ENCODE results near the gene SLC5A10. TPM values are rescaled to one million over a fixed set of nuclear protein-coding genes. Genes with fewer than 3 reads are reported as not detected.

The SLC5A10 gene
- total RNA-seq, 2 experiments from 2014 or later = not detected

- no peak overlapping the region for H3K27ac Mint-ChIP-seq
- CTCF ChIA-PET = no interaction called here
- no peak for TF ChIP-seq CTCF (IDR thresholded peaks at IDR 0.05)
- H3K27me3 Mint-ChIP-seq = no peaks in the 10 kb centered on the region
- H3K4me1 ChIP-seq (ENCODE audit: insufficient read depth, low read length) = peaks cover 16% of the 10 kb centered on the region
- intact Hi-C loops (cut with DNase I, micrococcal nuclease) = no loop called here
- POLR2A ChIA-PET = no interaction called here
- H3K36me3 Mint-ChIP-seq (ENCODE audit: low read depth) = no peaks in the 10 kb centered on the region
- H3K4me1 Mint-ChIP-seq (ENCODE audit: low read depth) = peaks cover 11% of the 10 kb centered on the region
- H3K36me3 ChIP-seq (ENCODE audit: insufficient read depth, low read length) = no peaks in the 10 kb centered on the region
- no peaks in the 10 kb centered on the region for H3K9me3 Mint-ChIP-seq
- no peaks in the 10 kb centered on the region for H3K27me3 ChIP-seq (ENCODE audit: control insufficient read depth in 1 of 2, insufficient read depth in 2 of 2, low read length in 2 of 2)
- DNase-seq = no peak
- no peak overlapping the region for H3K4me3 Mint-ChIP-seq
- H3K27ac ChIP-seq (ENCODE audit: low read depth in 1 of 2, low read length in 2 of 2) = no peak overlapping the region
- no peak for ATAC-seq (ENCODE audit: poor library complexity)
- no peak overlapping the region for H3K4me3 ChIP-seq (ENCODE audit: low read length)
- no peaks in the 10 kb centered on the region for H3K9me3 ChIP-seq (ENCODE audit: control insufficient read depth in 1 of 2, insufficient read depth in 1 of 2, low read length in 2 of 2)
These were observed 3.4 kb upstream of the SLC5A10 start for GRCh38 chr17:18948476-18949006.

- H3K9me3 ChIP-seq (ENCODE audit: control insufficient read depth in 1 of 2, insufficient read depth in 1 of 2, low read length in 2 of 2) = no peaks in the 10 kb centered on the region
- CTCF ChIA-PET = interaction anchor here (0.8 kb wide), 1 partner anchor 15 kb away, joined by 3 read pairs; no protein-coding TSS in a partner anchor
- peaks cover 21% of the 10 kb centered on the region for H3K4me1 Mint-ChIP-seq (ENCODE audit: low read depth)
- H3K4me1 ChIP-seq (ENCODE audit: insufficient read depth, low read length) = peaks cover 25% of the 10 kb centered on the region
- H3K27me3 ChIP-seq (ENCODE audit: control insufficient read depth in 1 of 2, insufficient read depth in 2 of 2, low read length in 2 of 2) = no peaks in the 10 kb centered on the region
- H3K27ac ChIP-seq (ENCODE audit: low read depth in 1 of 2, low read length in 2 of 2) = no peak overlapping the region
- POLR2A ChIA-PET = no interaction called here
- no peak overlapping the region for H3K4me3 ChIP-seq (ENCODE audit: low read length)
- no peaks in the 10 kb centered on the region for H3K9me3 Mint-ChIP-seq
- no peak overlapping the region for H3K27ac Mint-ChIP-seq
- no peaks in the 10 kb centered on the region for H3K27me3 Mint-ChIP-seq
- DNase-seq (no peak), ATAC-seq (ENCODE audit: poor library complexity) (no peak)
- no peak for TF ChIP-seq CTCF (IDR thresholded peaks at IDR 0.05)
- intact Hi-C loops (cut with DNase I, micrococcal nuclease) = no loop called here
- H3K36me3 ChIP-seq (ENCODE audit: insufficient read depth, low read length) = no peaks in the 10 kb centered on the region
- no peak overlapping the region for H3K4me3 Mint-ChIP-seq
- no peaks in the 10 kb centered on the region for H3K36me3 Mint-ChIP-seq (ENCODE audit: low read depth)
These were observed 2.4 kb upstream of the SLC5A10 start for GRCh38 chr17:18949566-18949965.

- Histone ChIP-seq H3K27me3 (ENCODE audit: control insufficient read depth in 1 of 2, insufficient read depth in 2 of 2, low read length in 2 of 2) (no peaks in the 10 kb centered on the region), H3K36me3 (ENCODE audit: insufficient read depth, low read length) (no peaks in the 10 kb centered on the region), H3K9me3 (ENCODE audit: control insufficient read depth in 1 of 2, insufficient read depth in 1 of 2, low read length in 2 of 2) (no peaks in the 10 kb centered on the region), H3K4me1 (ENCODE audit: insufficient read depth, low read length) (peaks cover 33% of the 10 kb centered on the region), H3K4me3 (ENCODE audit: low read length) (no peak overlapping the region), H3K27ac (ENCODE audit: low read depth in 1 of 2, low read length in 2 of 2) (no peak overlapping the region)
- H3K4me3 Mint-ChIP-seq = no peak overlapping the region
- ChIA-PET CTCF (interaction anchor here (0.8 kb wide), 1 partner anchor 16 kb away, joined by 3 read pairs; no protein-coding TSS in a partner anchor), POLR2A (no interaction called here)
- ATAC-seq (ENCODE audit: poor library complexity) (no peak), DNase-seq (no peak)
- H3K27me3 Mint-ChIP-seq = no peaks in the 10 kb centered on the region
- H3K9me3 Mint-ChIP-seq = no peaks in the 10 kb centered on the region
- H3K27ac Mint-ChIP-seq = no peak overlapping the region
- peaks cover 29% of the 10 kb centered on the region for H3K4me1 Mint-ChIP-seq (ENCODE audit: low read depth)
- H3K36me3 Mint-ChIP-seq (ENCODE audit: low read depth) = no peaks in the 10 kb centered on the region
- intact Hi-C loops (cut with DNase I, micrococcal nuclease) = loop anchor here in 1 of 2 experiments (10.0 kb wide), 1 partner anchor 136 kb away; no protein-coding TSS in a partner anchor
- TF ChIP-seq CTCF (IDR thresholded peaks at IDR 0.05) = no peak
These were observed 1.6 kb upstream of the SLC5A10 start for GRCh38 chr17:18950346-18950745.
